Type B pancreatic cell (in vitro differentiated cells): Measurements from ENCODE around the gene CD52. TPM values are rescaled to one million over a fixed set of nuclear protein-coding genes. Genes with fewer than 3 reads are reported as not detected.
A peak's percentile ranks its signal among the peaks of the same experiment; 100 is the strongest.
"Not testable (repeated sequence)": the region's sequence is repeated elsewhere in the genome, so short reads cannot be mapped to it uniquely, and the experiment has no call there.

Source experiments
- DNase-seq: peaks from one replicate; pipeline ENCODE4 v3.0.0; 2021; ENCODE audit warnings: mixed read lengths; ENCODE audit not compliant: unreplicated experiment; ENCODE audit errors: extremely low spot score
- H3K27ac Mint-ChIP-seq: 2 replicates; pipeline ENCODE4 v1.8.0; 2021; ENCODE audit warnings: mild to moderate bottlenecking, mixed read lengths
- H3K27me3 Mint-ChIP-seq: 2 replicates; pipeline ENCODE4 v1.8.0; 2021; ENCODE audit warnings: mixed read lengths
- H3K36me3 Mint-ChIP-seq: 2 replicates; pipeline ENCODE4 v1.8.0; 2021; ENCODE audit warnings: mixed read lengths
- H3K4me1 Mint-ChIP-seq: one replicate; pipeline ENCODE4 v1.8.0; 2021; ENCODE audit warnings: mixed read lengths; ENCODE audit not compliant: unreplicated experiment
- H3K4me3 Mint-ChIP-seq: 2 replicates; pipeline ENCODE4 v1.8.0; 2021; ENCODE audit warnings: mild to moderate bottlenecking, mixed read lengths
- H3K9me3 Mint-ChIP-seq: 2 replicates; pipeline ENCODE4 v1.8.0; 2021; ENCODE audit warnings: mixed read lengths
- CTCF ChIP-seq: fragments of 200-600 bp; sonication (generic); conservative IDR thresholded peaks from 2 replicates; pipeline ENCODE4 v1.5.0; 2021; ENCODE audit warnings: antibody characterized with exemption, mild to moderate bottlenecking
- total RNA-seq: library from RNA; stranded (reverse); gene quantifications from 2 replicates; pipeline ENCODE4 v1.2.1, GENCODE V29; 2021; ENCODE audit warnings: low replicate concordance

Gene CD52
- total RNA-seq, 1 donor from 2014 or later = 0.75 TPM

GRCh38 chr1:26290882-26291261, 26.9 kb upstream of the CD52 start:
- TF ChIP-seq CTCF = no peak
- H3K36me3 Mint-ChIP-seq = no peaks in the 10 kb centered on the region
- no peak overlapping the region for H3K4me3 Mint-ChIP-seq
- H3K9me3 Mint-ChIP-seq = no peaks in the 10 kb centered on the region
- peaks cover 29% of the 10 kb centered on the region for H3K4me1 Mint-ChIP-seq
- peak overlapping the region; percentile 36 for H3K27ac Mint-ChIP-seq
- H3K27me3 Mint-ChIP-seq = no peaks in the 10 kb centered on the region
- DNase-seq = no peak

GRCh38 chr1:26291433-26291832, 26.3 kb upstream of the CD52 start:
- no peak for DNase-seq
- Mint-ChIP-seq H3K36me3 (no peaks in the 10 kb centered on the region), H3K4me1 (peaks cover 29% of the 10 kb centered on the region), H3K27ac (peak overlapping the region; percentile 36), H3K4me3 (no peak overlapping the region), H3K9me3 (no peaks in the 10 kb centered on the region), H3K27me3 (no peaks in the 10 kb centered on the region)
- no peak for TF ChIP-seq CTCF

GRCh38 chr1:26291939-26292338, 25.8 kb upstream of the CD52 start:
- Mint-ChIP-seq H3K4me1 (peaks cover 29% of the 10 kb centered on the region), H3K27me3 (no peaks in the 10 kb centered on the region), H3K4me3 (no peak overlapping the region), H3K9me3 (no peaks in the 10 kb centered on the region), H3K27ac (peak overlapping the region; percentile 13), H3K36me3 (no peaks in the 10 kb centered on the region)
- no peak for DNase-seq
- no peak for TF ChIP-seq CTCF

- not testable (repeated sequence) for H3K36me3 Mint-ChIP-seq, H3K4me3 Mint-ChIP-seq, H3K9me3 Mint-ChIP-seq, H3K27me3 Mint-ChIP-seq, DNase-seq, H3K27ac Mint-ChIP-seq
- H3K4me1 Mint-ChIP-seq = peaks cover 26% of the 10 kb centered on the region
Observed at GRCh38 chr1:26292735-26293134, 25.0 kb upstream of the CD52 start.

- Mint-ChIP-seq H3K27ac (no peak overlapping the region), H3K4me3 (no peak overlapping the region), H3K27me3 (no peaks in the 10 kb centered on the region), H3K9me3 (no peaks in the 10 kb centered on the region), H3K4me1 (peaks cover 18% of the 10 kb centered on the region), H3K36me3 (no peaks in the 10 kb centered on the region)
- DNase-seq = no peak
- no peak for TF ChIP-seq CTCF
Observed at GRCh38 chr1:26293911-26294463, 23.8 kb upstream of the CD52 start.

GRCh38 chr1:26295194-26296138, 22.3 kb upstream of the CD52 start:
- H3K36me3 Mint-ChIP-seq = no peaks in the 10 kb centered on the region
- TF ChIP-seq CTCF = no peak
- no peak overlapping the region for H3K27ac Mint-ChIP-seq
- peaks cover 12% of the 10 kb centered on the region for H3K4me1 Mint-ChIP-seq
- H3K27me3 Mint-ChIP-seq = no peaks in the 10 kb centered on the region
- H3K9me3 Mint-ChIP-seq = no peaks in the 10 kb centered on the region
- no peak overlapping the region for H3K4me3 Mint-ChIP-seq
- no peak for DNase-seq
